ENCODE data around the gene ZBTB21. TPM values are rescaled to one million over a fixed set of nuclear protein-coding genes. Genes with fewer than 3 reads are reported as not detected.

ZBTB21 gene
- total and polyA plus RNA-seq, 9 of the 15 experiments (the other 6 are each of a cell fraction or from before 2014, with no cell fraction given), result 2.2 to 15.2 (median 8.7) TPM

- Histone ChIP-seq H3K4me3 (no peak overlapping the region), H3K27ac (ENCODE audit: extremely low read depth, low read depth, low read length) (no peak overlapping the region), H2AFZ (ENCODE audit: low read depth, low read length) (no peak overlapping the region), H3K9ac (ENCODE audit: insufficient read depth in 1 of 2, low read depth in 2 of 2, low read length in 2 of 2) (no peak overlapping the region), H3K9me3 (replicated peaks; ENCODE audit: control insufficient read depth, insufficient read depth, low read depth, low read length) (no peaks in the 10 kb centered on the region), H3K27me3 (ENCODE audit: control insufficient read depth in 2 of 2, insufficient read depth in 2 of 2, low read length in 2 of 2) (peaks cover 33 to 68% of the 10 kb centered on the region in 2 experiments), H3K36me3 (ENCODE audit: control insufficient read depth, insufficient read depth, low read length) (no peaks in the 10 kb centered on the region), H3K79me2 (ENCODE audit: control insufficient read depth, insufficient read depth, low read length) (no peaks in the 10 kb centered on the region), H3K4me1 (replicated peaks in 1 of 2; ENCODE audit: control insufficient read depth in 2 of 2, insufficient read depth in 2 of 2, low read length in 2 of 2) (peaks cover 0 to 4% of the 10 kb centered on the region in 2 experiments; a peak in 2 of 5 replicates), H3K4me2 (ENCODE audit: insufficient read depth, low read length) (no peak overlapping the region), H3K9me1 (ENCODE audit: control insufficient read depth, insufficient read depth, low read length) (no peaks in the 10 kb centered on the region), H4K20me1 (replicated peaks; ENCODE audit: control insufficient read depth, insufficient read depth, low read length) (no peaks in the 10 kb centered on the region)
- in situ Hi-C loops (cut with MboI), result no loop called here
- BruUV-seq (replicated peaks), result no TSS peak
- no peak for DNase-seq (ENCODE audit: extremely low read depth in 1 of 4, low spot score in 3 of 4)
- no peak for ATAC-seq
- ChIA-PET CTCF (ENCODE audit: low intra/inter-chr PET ratio) (no interaction called here), POLR2A (no interaction called here)
- intact Hi-C loops (cut with micrococcal nuclease), result no loop called here
- TF ChIP-seq EZH2 (IDR thresholded peaks at IDR 0.05; ENCODE audit: borderline replicate concordance, low read depth, low read length) (no peak), NFXL1 (CRISPR knock-in tag; IDR thresholded peaks at IDR 0.05) (no peak), ILF3 (IDR thresholded peaks at IDR 0.05; ENCODE audit: borderline replicate concordance) (no peak), ZNF398 (CRISPR knock-in tag; IDR thresholded peaks at IDR 0.05) (no peak), ZNF696 (CRISPR knock-in tag; conservative IDR thresholded peaks at IDR 0.05) (no peak), NR0B1 (IDR thresholded peaks at IDR 0.05; ENCODE audit: partially characterized antibody) (no peak), NEUROD1 (IDR thresholded peaks at IDR 0.05; ENCODE audit: borderline replicate concordance, low read depth, low read length, partially characterized antibody) (no peak), XRCC3 (IDR thresholded peaks at IDR 0.05) (no peak), ZNF197 (CRISPR knock-in tag; IDR thresholded peaks at IDR 0.05; ENCODE audit: low read depth) (no peak), CREB5 (CRISPR knock-in tag; IDR thresholded peaks at IDR 0.05) (no peak), ATF7 (IDR thresholded peaks at IDR 0.05) (no peak), MTA1 (IDR thresholded peaks at IDR 0.05; ENCODE audit: borderline replicate concordance) (no peak), HMGXB4 (CRISPR knock-in tag; IDR thresholded peaks at IDR 0.05) (no peak), TOE1 (IDR thresholded peaks at IDR 0.05; ENCODE audit: borderline replicate concordance) (no peak), TOE1 (CRISPR knock-in tag; IDR thresholded peaks at IDR 0.05; ENCODE audit: borderline replicate concordance, low read depth) (no peak), RHOXF2B (CRISPR knock-in tag; conservative IDR thresholded peaks at IDR 0.05) (no peak)
- FAIRE-seq, result no peak
- WGBS (ENCODE audit: insufficient coverage, low coverage, missing lambda C conversion rate), result 27% methylated on average over 6 of the region's 6 CpGs
Observed at GRCh38 chr21:41971891-41972290, 38.3 kb downstream of the ZBTB21 start.

Data from K562 (cell line).